Activated naive CD8-positive, alpha-beta T cell treated with anti-CD3 and anti-CD28 coated beads for 36 hours (primary cell): ENCODE data around the gene ADAMTS6. TPM values are rescaled to one million over a fixed set of nuclear protein-coding genes. Genes with fewer than 3 reads are reported as not detected.

Source experiments
- DNase-seq: peaks from one replicate; pipeline ENCODE4 v3.0.0; 2021
- H3K27ac Mint-ChIP-seq: one replicate; pipeline ENCODE4 v1.8.0; 2022; ENCODE audit warnings: mild to moderate bottlenecking, moderate library complexity, mixed read lengths
- H3K27me3 Mint-ChIP-seq: one replicate; pipeline ENCODE4 v1.8.0; 2022; ENCODE audit warnings: mild to moderate bottlenecking, mixed read lengths
- H3K36me3 Mint-ChIP-seq: one replicate; pipeline ENCODE4 v1.8.0; 2021; ENCODE audit warnings: mild to moderate bottlenecking, mixed read lengths
- H3K4me1 Mint-ChIP-seq: one replicate; pipeline ENCODE4 v1.8.0; 2021; ENCODE audit warnings: mixed read lengths
- H3K4me3 Mint-ChIP-seq: one replicate; pipeline ENCODE4 v1.8.0; 2022; ENCODE audit warnings: mild to moderate bottlenecking, moderate library complexity, mixed read lengths
- H3K9me3 Mint-ChIP-seq: one replicate; pipeline ENCODE4 v1.8.0; 2022; ENCODE audit warnings: mixed read lengths
- total RNA-seq, 2 experiments: library from RNA; stranded (reverse); gene quantifications; one replicate each; pipeline ENCODE4 v1.2.3, GENCODE V29; 2021

The ADAMTS6 gene
- total RNA-seq, 2 experiments from 2014 or later = 1.5 to 1.6 TPM

- no peaks in the 10 kb centered on the region for H3K4me1 Mint-ChIP-seq
These were observed 331.9 kb downstream of the ADAMTS6 start for GRCh38 chr5:65149827-65150226.

GRCh38 chr5:65144136-65144871, 337.4 kb downstream of the ADAMTS6 start:
- no peak overlapping the region for H3K4me3 Mint-ChIP-seq
- no peaks in the 10 kb centered on the region for H3K4me1 Mint-ChIP-seq
- DNase-seq = no peak
- H3K27me3 Mint-ChIP-seq = peaks cover 4% of the 10 kb centered on the region
- no peaks in the 10 kb centered on the region for H3K9me3 Mint-ChIP-seq
- no peak overlapping the region for H3K27ac Mint-ChIP-seq
- no peaks in the 10 kb centered on the region for H3K36me3 Mint-ChIP-seq

More at GRCh38 chr5:65149827-65150226, 331.9 kb downstream of the ADAMTS6 start:
- DNase-seq = no peak
- no peaks in the 10 kb centered on the region for H3K27me3 Mint-ChIP-seq
- no peak overlapping the region for H3K4me3 Mint-ChIP-seq
- H3K36me3 Mint-ChIP-seq = no peaks in the 10 kb centered on the region
- H3K27ac Mint-ChIP-seq = no peak overlapping the region
- H3K9me3 Mint-ChIP-seq = no peaks in the 10 kb centered on the region

GRCh38 chr5:65142511-65143011, 339.2 kb downstream of the ADAMTS6 start:
- H3K27me3 Mint-ChIP-seq = peaks cover 4% of the 10 kb centered on the region
- no peaks in the 10 kb centered on the region for H3K9me3 Mint-ChIP-seq
- no peaks in the 10 kb centered on the region for H3K4me1 Mint-ChIP-seq
- DNase-seq = no peak
- no peaks in the 10 kb centered on the region for H3K36me3 Mint-ChIP-seq
- no peak overlapping the region for H3K4me3 Mint-ChIP-seq
- H3K27ac Mint-ChIP-seq = no peak overlapping the region

GRCh38 chr5:65142016-65142415, 339.7 kb downstream of the ADAMTS6 start:
- no peak overlapping the region for H3K4me3 Mint-ChIP-seq
- DNase-seq = no peak
- H3K9me3 Mint-ChIP-seq = no peaks in the 10 kb centered on the region
- no peaks in the 10 kb centered on the region for H3K4me1 Mint-ChIP-seq
- H3K27me3 Mint-ChIP-seq = peaks cover 4% of the 10 kb centered on the region
- H3K36me3 Mint-ChIP-seq = no peaks in the 10 kb centered on the region
- H3K27ac Mint-ChIP-seq = no peak overlapping the region

- Mint-ChIP-seq H3K27me3 (peaks cover 4% of the 10 kb centered on the region), H3K36me3 (no peaks in the 10 kb centered on the region)
These were observed 340.2 kb downstream of the ADAMTS6 start for GRCh38 chr5:65141493-65141892.

GRCh38 chr5:65137631-65138030, 344.1 kb downstream of the ADAMTS6 start:
- no peaks in the 10 kb centered on the region for H3K36me3 Mint-ChIP-seq
- H3K27ac Mint-ChIP-seq = no peak overlapping the region
- H3K4me3 Mint-ChIP-seq = no peak overlapping the region
- H3K27me3 Mint-ChIP-seq = no peaks in the 10 kb centered on the region
- DNase-seq = no peak
- no peaks in the 10 kb centered on the region for H3K9me3 Mint-ChIP-seq
- no peaks in the 10 kb centered on the region for H3K4me1 Mint-ChIP-seq

More at GRCh38 chr5:65141493-65141892, 340.2 kb downstream of the ADAMTS6 start:
- H3K9me3 Mint-ChIP-seq = no peaks in the 10 kb centered on the region
- H3K4me1 Mint-ChIP-seq = no peaks in the 10 kb centered on the region
- DNase-seq = no peak
- H3K4me3 Mint-ChIP-seq = no peak overlapping the region
- no peak overlapping the region for H3K27ac Mint-ChIP-seq

- Mint-ChIP-seq H3K9me3 (no peaks in the 10 kb centered on the region), H3K27me3 (no peaks in the 10 kb centered on the region), H3K4me3 (no peak overlapping the region), H3K4me1 (no peaks in the 10 kb centered on the region), H3K36me3 (no peaks in the 10 kb centered on the region), H3K27ac (no peak overlapping the region)
- no peak for DNase-seq
These were observed 348.1 kb downstream of the ADAMTS6 start for GRCh38 chr5:65133477-65134110.

GRCh38 chr5:65132386-65132785, 349.3 kb downstream of the ADAMTS6 start:
- Mint-ChIP-seq H3K4me3 (no peak overlapping the region), H3K4me1 (no peaks in the 10 kb centered on the region), H3K9me3 (no peaks in the 10 kb centered on the region), H3K27me3 (no peaks in the 10 kb centered on the region), H3K36me3 (no peaks in the 10 kb centered on the region), H3K27ac (no peak overlapping the region)
- no peak for DNase-seq

- no peak overlapping the region for H3K4me3 Mint-ChIP-seq
- no peak for DNase-seq
- no peak overlapping the region for H3K27ac Mint-ChIP-seq
- no peaks in the 10 kb centered on the region for H3K27me3 Mint-ChIP-seq
- no peaks in the 10 kb centered on the region for H3K36me3 Mint-ChIP-seq
- H3K4me1 Mint-ChIP-seq = no peaks in the 10 kb centered on the region
- H3K9me3 Mint-ChIP-seq = no peaks in the 10 kb centered on the region
These were observed 353.5 kb downstream of the ADAMTS6 start for GRCh38 chr5:65128226-65128625.

- Mint-ChIP-seq H3K27me3 (no peaks in the 10 kb centered on the region), H3K4me1 (no peaks in the 10 kb centered on the region), H3K4me3 (no peak overlapping the region), H3K9me3 (no peaks in the 10 kb centered on the region), H3K36me3 (no peaks in the 10 kb centered on the region), H3K27ac (no peak overlapping the region)
- DNase-seq = no peak
These were observed 354.4 kb downstream of the ADAMTS6 start for GRCh38 chr5:65127161-65127901.

GRCh38 chr5:65126542-65127069, 355.1 kb downstream of the ADAMTS6 start:
- DNase-seq = no peak
- Mint-ChIP-seq H3K27me3 (no peaks in the 10 kb centered on the region), H3K36me3 (no peaks in the 10 kb centered on the region), H3K27ac (no peak overlapping the region), H3K9me3 (no peaks in the 10 kb centered on the region), H3K4me3 (no peak overlapping the region), H3K4me1 (no peaks in the 10 kb centered on the region)

- no peak overlapping the region for H3K4me3 Mint-ChIP-seq
- H3K36me3 Mint-ChIP-seq = no peaks in the 10 kb centered on the region
- H3K9me3 Mint-ChIP-seq = no peaks in the 10 kb centered on the region
- DNase-seq = no peak
- H3K27ac Mint-ChIP-seq = no peak overlapping the region
- no peaks in the 10 kb centered on the region for H3K4me1 Mint-ChIP-seq
- no peaks in the 10 kb centered on the region for H3K27me3 Mint-ChIP-seq
These were observed 355.9 kb downstream of the ADAMTS6 start for GRCh38 chr5:65125591-65126541.

- Mint-ChIP-seq H3K36me3 (no peaks in the 10 kb centered on the region), H3K4me1 (no peaks in the 10 kb centered on the region), H3K9me3 (peaks cover 5% of the 10 kb centered on the region), H3K4me3 (no peak overlapping the region), H3K27me3 (no peaks in the 10 kb centered on the region), H3K27ac (no peak overlapping the region)
- DNase-seq = no peak
These were observed 359.8 kb downstream of the ADAMTS6 start for GRCh38 chr5:65121880-65122436.

- Mint-ChIP-seq H3K27ac (no peak overlapping the region), H3K9me3 (peaks cover 5% of the 10 kb centered on the region), H3K4me3 (no peak overlapping the region), H3K27me3 (no peaks in the 10 kb centered on the region), H3K36me3 (no peaks in the 10 kb centered on the region), H3K4me1 (no peaks in the 10 kb centered on the region)
- no peak for DNase-seq
These were observed 361.3 kb downstream of the ADAMTS6 start for GRCh38 chr5:65120371-65120967.
